Middle frontal gyrus (tissue), 1 donor: Measurements from ENCODE around the gene FGF3.
A peak's percentile ranks its signal among the peaks of the same experiment; 100 is the strongest.

Experiments used
- DNase-seq: peaks from one replicate; pipeline ENCODE4 v3.0.0-alpha.2; 2015; ENCODE audit warnings: low spot score; ENCODE audit errors: extremely low spot score

FGF3 gene

DNA sequence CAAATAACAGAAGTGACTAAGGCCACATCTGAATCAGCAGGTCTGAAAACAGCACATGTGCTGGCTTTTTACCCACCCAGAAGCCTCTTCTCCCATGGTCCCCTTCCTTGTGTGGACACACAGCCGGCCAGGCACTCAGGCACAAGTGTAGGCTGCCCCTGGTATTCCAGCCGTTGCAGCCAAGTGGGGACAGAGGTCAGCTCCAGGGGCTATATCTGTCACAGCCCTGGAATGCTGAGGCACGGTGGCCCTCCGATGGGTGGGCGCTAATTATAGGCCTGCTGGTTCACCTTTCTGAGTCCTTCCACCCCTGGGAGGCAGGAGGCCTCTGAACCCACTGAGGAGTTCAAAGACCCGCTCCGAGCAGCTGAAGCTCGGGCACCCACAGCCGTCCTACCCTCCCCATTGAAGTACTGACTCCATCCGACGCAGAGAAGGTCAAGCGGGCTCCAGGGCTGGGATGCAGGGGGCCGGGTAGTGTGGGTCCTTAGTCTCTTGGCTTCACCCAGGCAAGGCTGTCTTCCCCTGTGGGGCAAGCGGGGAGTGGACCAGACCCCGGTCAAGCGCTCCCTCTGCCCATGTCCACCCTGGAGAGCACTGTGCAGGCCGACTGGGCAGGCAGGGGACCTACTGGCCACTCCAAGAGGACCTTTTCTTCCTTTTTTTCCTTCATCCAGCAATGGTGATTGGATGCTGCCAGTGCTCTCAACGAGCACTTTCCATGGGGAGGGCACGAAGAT is 14.3 kb downstream of the FGF3 start:
- DNase-seq = no peak

DNA sequence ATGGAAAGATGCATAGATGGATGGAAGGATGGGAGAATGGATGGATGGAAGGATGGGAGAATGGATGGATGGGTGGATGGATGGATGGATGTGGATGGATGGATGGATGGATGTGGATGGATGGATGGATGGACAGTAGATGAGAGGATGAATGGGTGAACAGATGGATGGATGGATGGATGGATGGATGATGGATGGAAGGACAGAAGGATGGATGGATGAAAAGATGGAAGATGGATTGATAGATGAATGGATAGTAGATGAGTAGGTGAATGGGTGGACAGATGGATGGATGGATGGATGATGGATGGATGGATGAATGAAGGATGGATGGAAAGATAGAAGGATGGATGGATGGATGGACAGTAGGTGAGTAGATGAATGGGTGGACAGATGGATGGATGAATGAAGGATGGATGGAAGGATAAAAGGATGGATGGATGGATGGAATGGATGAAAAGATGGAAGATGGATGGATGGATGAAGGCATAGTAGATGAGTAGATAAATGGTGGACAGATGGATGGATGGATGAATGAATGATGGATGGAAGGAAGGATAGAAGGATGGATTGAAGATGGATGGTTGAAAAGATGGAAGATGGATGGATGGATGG is 15.5 kb downstream of the FGF3 start:
- DNase-seq = no peak

DNA sequence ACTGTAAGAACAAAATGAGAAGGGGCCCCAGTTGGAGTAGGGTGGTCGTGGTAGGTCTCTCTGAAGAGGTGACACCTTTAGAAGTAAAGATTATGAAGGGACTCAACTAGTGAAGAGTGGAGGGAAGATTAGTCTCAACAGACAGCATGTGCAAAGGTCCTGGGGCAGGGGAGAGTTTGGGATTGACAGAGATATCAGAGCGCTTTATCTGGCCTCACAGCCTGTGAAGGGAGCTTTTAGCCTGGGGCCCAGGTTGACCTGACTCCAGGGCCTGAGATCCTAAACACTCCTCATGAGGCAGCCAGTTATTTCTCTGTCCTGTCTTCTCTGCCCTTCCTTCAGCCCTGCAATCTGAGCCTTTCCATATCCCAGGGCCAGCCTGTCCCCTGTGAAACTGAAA is 16.2 kb downstream of the FGF3 start:
- DNase-seq = no peak

DNA sequence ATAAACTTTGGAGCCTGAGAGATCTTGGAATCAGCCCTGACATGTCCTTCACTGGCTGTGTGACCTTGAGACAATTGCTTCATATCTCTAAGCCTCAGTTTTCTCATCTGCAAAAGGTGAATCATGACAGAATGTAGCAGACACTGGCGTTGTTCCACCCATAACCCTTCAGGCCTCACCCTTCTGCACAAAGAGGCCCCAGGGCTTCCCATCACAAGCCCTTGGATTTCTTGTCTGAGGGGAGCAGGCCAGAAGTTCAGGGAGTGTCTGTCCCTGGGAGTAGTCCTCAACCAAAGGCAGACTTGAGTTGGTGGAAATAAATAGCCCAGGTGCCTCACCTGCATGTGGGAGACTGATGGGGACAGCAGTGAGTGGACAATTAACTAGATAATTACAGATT is 16.6 kb downstream of the FGF3 start:
- no peak for DNase-seq

GRCh38 chr11:69801513-69802335 is 17.5 kb downstream of the FGF3 start:
- no peak for DNase-seq

- DNase-seq = no peak
Observed at GRCh38 chr11:69800278-69800677, 18.9 kb downstream of the FGF3 start.

- DNase-seq = no peak
Observed at GRCh38 chr11:69799582-69799981, 19.6 kb downstream of the FGF3 start.

DNA sequence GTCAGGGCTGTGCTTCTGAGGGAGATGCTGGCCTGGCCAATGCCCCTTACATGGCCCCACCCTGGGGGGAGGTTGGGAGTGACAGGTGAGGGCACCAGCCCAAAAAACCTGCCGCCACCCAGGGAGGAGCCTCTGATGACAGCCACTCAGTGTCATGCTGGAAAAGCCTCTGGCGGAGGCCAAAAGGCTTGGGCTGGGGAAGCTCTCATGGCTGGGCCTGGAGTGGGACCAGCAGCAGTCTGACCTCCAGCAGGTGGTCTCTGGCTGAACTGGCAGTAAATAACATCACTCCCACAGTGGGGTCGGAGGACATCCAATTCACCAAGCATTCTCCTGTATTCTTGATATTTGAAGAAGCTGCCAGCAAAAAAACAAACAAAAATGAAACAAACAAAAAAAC is 20.1 kb downstream of the FGF3 start:
- DNase-seq = no peak

DNA sequence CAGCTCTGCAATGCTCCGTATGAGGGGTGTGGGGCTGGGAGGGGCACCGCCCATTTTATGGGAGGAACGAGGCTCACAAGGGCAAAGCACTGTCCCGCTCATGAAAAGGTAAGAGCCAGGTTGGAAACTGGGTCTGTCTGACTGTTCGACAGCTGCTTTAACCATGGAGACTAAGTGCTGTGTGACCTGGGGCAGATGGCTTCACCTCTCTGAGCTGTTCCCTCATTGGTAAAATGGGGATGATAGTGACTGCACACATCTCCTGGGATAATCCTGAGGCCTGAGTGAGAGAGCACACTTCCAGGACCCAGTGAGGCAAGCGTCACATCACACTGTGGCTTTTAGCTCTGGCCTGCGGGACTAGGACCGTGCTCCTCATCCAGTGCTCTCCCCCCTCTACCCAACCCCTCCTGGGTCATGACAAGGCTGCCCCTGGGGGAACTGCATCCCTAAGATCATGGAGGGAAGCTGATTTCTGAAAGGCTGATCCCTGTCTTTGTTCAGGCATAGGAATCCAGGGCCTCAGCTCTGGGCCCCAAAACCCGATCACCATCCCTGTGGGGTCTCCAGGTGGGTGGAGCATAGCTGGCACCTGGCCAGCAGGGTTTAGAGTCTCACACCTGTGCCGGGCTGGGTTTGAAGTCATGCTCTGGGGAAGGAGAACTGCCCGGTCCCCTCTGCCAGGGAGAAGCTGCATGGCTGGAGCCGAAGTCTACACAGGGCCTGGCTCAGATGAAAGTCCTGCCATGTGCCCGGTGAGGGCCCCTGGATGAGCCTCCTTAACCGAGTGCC is 21.3 kb downstream of the FGF3 start:
- no peak for DNase-seq

DNA sequence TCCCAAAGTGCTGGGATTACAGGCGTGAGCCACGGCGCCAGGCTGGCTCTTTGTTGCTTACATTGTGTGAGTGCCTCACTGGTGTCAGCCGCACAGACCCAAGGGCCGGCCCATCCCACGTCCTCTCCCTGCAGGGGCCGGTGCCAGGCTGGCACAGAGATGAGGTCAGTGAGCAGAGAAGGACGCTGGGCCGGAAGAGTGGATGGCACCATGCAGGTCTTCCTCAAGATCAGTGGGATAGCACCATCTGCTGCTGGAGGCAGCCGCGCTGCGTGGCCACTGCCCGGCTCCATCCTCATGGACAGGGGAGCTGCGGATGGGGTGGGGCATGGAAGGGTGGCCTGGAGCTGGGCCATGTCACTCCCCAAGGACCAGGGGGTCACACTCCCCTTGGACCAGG is 22.1 kb downstream of the FGF3 start:
- no peak for DNase-seq

GRCh38 chr11:69796063-69796462 is 23.2 kb downstream of the FGF3 start:
- DNase-seq = no peak

DNA sequence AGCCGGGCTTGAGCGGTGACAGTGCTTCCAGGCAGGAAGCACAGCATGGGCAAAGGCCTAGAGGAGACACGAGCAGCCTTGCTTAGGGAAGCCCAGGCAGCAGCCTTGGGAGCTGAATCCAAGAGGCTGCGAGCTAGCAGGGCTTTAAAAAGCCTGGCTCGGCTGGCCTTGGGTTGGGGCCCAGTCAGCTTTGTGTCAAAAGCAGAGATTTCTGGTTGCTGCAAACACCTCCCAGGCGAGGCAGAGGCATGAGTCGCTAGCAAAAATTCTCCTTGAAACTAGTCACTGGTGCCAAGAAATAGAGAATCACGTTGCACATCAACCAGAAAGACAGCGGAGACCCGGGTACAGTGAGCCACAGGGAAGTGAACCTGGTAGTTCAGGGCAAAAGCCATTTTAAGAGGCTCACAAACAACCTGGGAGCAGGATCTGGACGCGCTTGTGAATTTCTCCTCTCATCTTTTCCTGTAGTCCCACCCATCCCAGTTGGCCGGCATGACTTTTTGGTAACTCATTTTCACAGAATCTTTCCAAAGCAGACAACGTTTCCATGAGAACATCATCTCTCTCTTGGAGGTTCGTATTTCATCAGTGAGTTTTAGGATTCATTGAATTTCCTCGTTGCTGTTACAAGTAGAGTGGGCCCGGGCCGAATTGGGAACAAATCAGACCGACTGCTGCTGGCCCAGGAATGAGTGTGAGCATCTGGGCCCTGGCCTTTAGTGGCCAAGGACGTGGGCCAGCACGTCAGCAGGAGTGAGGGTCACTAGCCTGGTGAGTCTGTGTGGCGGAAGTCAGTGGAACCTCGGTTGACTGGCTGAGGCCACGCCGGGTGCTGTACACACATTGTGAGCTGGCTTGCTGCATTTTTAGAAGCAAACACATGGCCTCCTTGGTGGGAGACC is 27.7 kb downstream of the FGF3 start:
- DNase-seq = peak; percentile 4

- no peak for DNase-seq
Observed at GRCh38 chr11:69788956-69789355, 30.3 kb downstream of the FGF3 start.

- no peak for DNase-seq
Observed at GRCh38 chr11:69787906-69788305, 31.3 kb downstream of the FGF3 start.

DNA sequence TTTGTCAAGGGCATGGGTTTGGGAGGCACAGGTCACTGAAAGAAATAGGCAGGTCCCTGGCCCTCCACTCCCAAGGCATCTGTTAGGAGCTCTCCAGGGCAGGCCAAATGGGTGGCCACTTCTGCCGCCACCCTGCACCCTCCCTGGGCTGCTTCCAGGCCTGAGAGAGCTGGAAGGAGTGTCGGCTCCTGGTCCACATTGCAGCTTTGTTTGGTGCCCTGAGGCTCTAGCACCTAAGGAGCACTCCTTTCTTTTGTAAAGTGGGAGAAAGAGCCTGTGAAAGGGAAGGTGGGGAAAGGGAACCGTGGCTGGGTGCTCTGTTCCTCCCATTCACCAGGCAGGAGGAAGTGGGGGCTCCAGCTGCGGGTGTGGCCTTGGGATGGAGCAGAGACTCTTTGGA is 31.8 kb downstream of the FGF3 start:
- no peak for DNase-seq

DNA sequence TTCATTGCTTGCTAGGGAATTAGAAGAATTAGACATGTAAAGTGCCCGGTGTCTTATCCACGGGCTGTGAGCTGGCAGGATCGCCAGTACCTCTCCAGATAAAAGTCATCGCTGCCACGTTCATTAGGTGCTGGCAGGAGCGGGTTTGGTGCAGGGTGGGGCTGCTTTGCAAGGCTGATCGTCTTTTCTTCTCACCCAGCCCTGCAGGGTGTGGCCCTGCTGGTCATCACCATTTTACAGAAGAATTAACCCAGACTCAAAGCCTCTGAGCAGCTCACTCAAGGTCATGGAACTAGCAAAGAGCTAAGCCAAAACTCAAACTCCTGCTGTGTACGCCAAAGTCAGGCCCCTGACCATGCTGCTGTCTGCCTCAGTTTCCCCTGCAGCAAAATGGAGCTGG is 38.0 kb downstream of the FGF3 start:
- DNase-seq = no peak

DNA sequence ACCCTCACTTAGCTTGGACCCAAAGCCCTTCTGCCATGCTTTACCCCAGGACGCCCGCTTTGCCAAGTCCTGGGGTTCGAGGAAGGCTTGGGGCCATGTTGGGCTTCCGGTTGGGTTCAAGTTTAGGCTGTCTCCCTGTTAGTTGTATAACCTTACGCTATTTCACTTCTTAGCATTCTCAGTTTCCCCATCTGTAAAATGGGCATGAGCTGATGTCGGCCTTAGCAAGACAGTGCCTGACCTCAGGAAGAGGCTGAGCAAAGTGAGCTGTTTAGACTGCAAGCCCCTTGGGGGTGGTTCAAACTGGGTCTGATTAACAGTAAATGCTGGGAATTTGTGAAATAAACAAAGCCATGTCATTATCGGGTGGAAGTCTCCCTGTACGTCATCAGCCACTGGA is 40.8 kb downstream of the FGF3 start:
- DNase-seq = no peak

DNA sequence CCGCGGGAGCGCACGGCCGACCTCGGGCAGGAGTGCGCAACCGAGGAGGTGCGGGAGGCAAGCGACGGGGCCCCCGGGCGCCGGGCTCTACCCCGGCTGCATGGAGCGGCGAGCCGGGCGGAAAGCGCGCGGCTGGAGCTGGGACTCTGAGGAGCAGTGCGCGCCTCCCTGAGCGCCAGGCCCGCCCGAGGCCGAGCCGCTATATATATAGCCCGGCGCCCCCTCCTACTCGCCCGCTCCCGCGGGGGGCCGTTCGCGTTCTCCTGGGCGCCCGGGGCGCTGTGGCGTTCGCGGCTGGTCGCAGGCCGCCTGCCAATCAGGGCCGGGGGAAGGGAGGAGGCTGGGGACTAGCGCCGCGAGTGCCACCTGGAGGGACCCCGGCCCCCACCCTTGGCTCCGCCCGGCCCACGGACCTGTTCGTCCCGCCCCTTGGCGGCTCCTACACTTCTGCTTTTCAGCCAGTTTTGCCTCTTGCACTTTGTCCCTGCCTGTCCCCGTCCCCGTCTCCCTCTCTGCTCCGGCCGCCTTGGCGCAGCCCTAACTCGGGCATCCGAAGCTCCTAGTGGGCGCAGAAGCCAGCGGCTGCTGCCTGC is 44.0 kb downstream of the FGF3 start, which contains the start of gene FGF4:
Gene FGF4, minus strand, starts transcription at position 179 of the 593 bp plus-strand sequence. CDS start 257 bp downstream, outside the sequence.
- no peak for DNase-seq

GRCh38 chr11:69774354-69775162 is 44.7 kb downstream of the FGF3 start:
- DNase-seq = no peak
